Neural cell (in vitro differentiated cells): ENCODE results near the gene KIAA2012. TPM values are rescaled to one million over a fixed set of nuclear protein-coding genes. Genes with fewer than 3 reads are reported as not detected.

Source experiments
- H2AFZ ChIP-seq: fragments of 200-600, 300-800 bp; sonication (generic), shearing (Covaris generic); 2 replicates; pipeline ENCODE4 v1.6.0; 2014; ENCODE audit warnings: low read depth, mild to moderate bottlenecking, antibody characterized with exemption, low read length, moderate library complexity
- H3F3A ChIP-seq: fragments of 200-600 bp; shearing (Covaris generic); 2 replicates; pipeline ENCODE4 v1.6.1; 2016; ENCODE audit warnings: mild to moderate bottlenecking, moderate library complexity, mixed read lengths, antibody characterized with exemption, low read length; ENCODE audit not compliant: insufficient read depth, poor library complexity, severe bottlenecking
- H3K27ac ChIP-seq: fragments of 200-600, 300-800 bp; sonication (generic), shearing (Covaris generic); 2 replicates; pipeline ENCODE4 v1.5.1; 2014; ENCODE audit warnings: mild to moderate bottlenecking, low read length, moderate library complexity
- H3K27me3 ChIP-seq: fragments of 300-800, 200-600 bp; sonication (generic), shearing (Covaris generic); 2 replicates; pipeline ENCODE4 v1.6.0; 2014; ENCODE audit warnings: mild to moderate bottlenecking, low read depth, low read length, moderate library complexity; ENCODE audit not compliant: insufficient read depth
- H3K36me3 ChIP-seq: fragments of 300-800, 200-600 bp; sonication (generic), shearing (Covaris generic); 2 replicates; pipeline ENCODE4 v1.5.1; 2014; ENCODE audit warnings: mild to moderate bottlenecking, antibody characterized with exemption, low read length, moderate library complexity; ENCODE audit not compliant: insufficient read depth
- H3K4me2 ChIP-seq: fragments of 300-800, 200-600 bp; sonication (generic), shearing (Covaris generic); 2 replicates; pipeline ENCODE4 v1.6.0; 2014; ENCODE audit warnings: mild to moderate bottlenecking, low read length
- H3K4me3 ChIP-seq: fragments of 300-800, 200-600 bp; sonication (generic), shearing (Covaris generic); 2 replicates; pipeline ENCODE4 v1.5.1; 2014; ENCODE audit warnings: mild to moderate bottlenecking, low read length, moderate library complexity
- H3K79me2 ChIP-seq: fragments of 200-600 bp; shearing (Covaris generic); replicated peaks from 2 replicates; pipeline ENCODE4 v1.6.0; 2014; ENCODE audit warnings: mild to moderate bottlenecking, low read length, moderate library complexity; ENCODE audit not compliant: insufficient read depth
- H3K9ac ChIP-seq: fragments of 300-800, 200-600 bp; sonication (generic), shearing (Covaris generic); 2 replicates; pipeline ENCODE4 v1.6.1; 2016; ENCODE audit warnings: mild to moderate bottlenecking, low read length, mixed read lengths
- H3K9me2 ChIP-seq: fragments of 200-600 bp; shearing (Covaris generic); 2 replicates; pipeline ENCODE4 v1.6.1; 2016; ENCODE audit warnings: mild to moderate bottlenecking, low read length, mixed read lengths; ENCODE audit not compliant: insufficient read depth
- H3K9me3 ChIP-seq: fragments of 200-600, 300-800 bp; sonication (generic), shearing (Covaris generic); 2 replicates; pipeline ENCODE4 v1.6.1; 2016; ENCODE audit warnings: mild to moderate bottlenecking, mixed run types, low read length, moderate library complexity, mixed read lengths
- H4K20me1 ChIP-seq: fragments of 200-600 bp; shearing (Covaris generic); 2 replicates; pipeline ENCODE4 v1.6.1; 2016; ENCODE audit warnings: mild to moderate bottlenecking, mixed run types; ENCODE audit not compliant: insufficient read depth
- EP300 ChIP-seq: fragments of 450-650 bp; conservative IDR thresholded peaks from 2 replicates; pipeline ENCODE4 v1.6.1; 2014; ENCODE audit warnings: antibody characterized with exemption, mild to moderate bottlenecking, moderate library complexity; ENCODE audit not compliant: poor library complexity, severe bottlenecking
- EZH2 ChIP-seq: fragments of 200-600, 300-800 bp; shearing (Covaris generic), sonication (generic); IDR thresholded peaks from 2 replicates; pipeline ENCODE4 v1.6.1; 2014; ENCODE audit warnings: antibody characterized with exemption, low read length, borderline replicate concordance, mild to moderate bottlenecking; ENCODE audit not compliant: insufficient read depth, poor library complexity, severe bottlenecking
- MXI1 ChIP-seq: fragments of 450-650 bp; conservative IDR thresholded peaks from 2 replicates; pipeline ENCODE4 v1.6.1; 2014; ENCODE audit warnings: antibody characterized with exemption, mild to moderate bottlenecking; ENCODE audit not compliant: poor library complexity, severe bottlenecking
- POLR2AphosphoS5 ChIP-seq: IDR thresholded peaks from 2 replicates; pipeline ENCODE4 v1.6.1; 2012
- RAD21 ChIP-seq: fragments of 450-650 bp; conservative IDR thresholded peaks from 2 replicates; pipeline ENCODE4 v1.6.1; 2014; ENCODE audit warnings: antibody characterized with exemption, mild to moderate bottlenecking, moderate library complexity
- SMC3 ChIP-seq: fragments of 450-650 bp; conservative IDR thresholded peaks from 2 replicates; pipeline ENCODE4 v1.6.1; 2014; ENCODE audit warnings: antibody characterized with exemption, mild to moderate bottlenecking, moderate library complexity; ENCODE audit not compliant: poor library complexity
- TAF1 ChIP-seq: IDR thresholded peaks from 2 replicates; pipeline ENCODE4 v1.6.1; 2012; ENCODE audit warnings: low read depth
- polyA plus RNA-seq: library from polyadenylated mRNA; depleted of rRNA; stranded (reverse); fragments of >200 nt; gene quantifications from 2 replicates; pipeline ENCODE4 v1.2.3, GENCODE V29; 2014
- TF ChIP-seq, protein P1 (sequence below): fragments of 450-650 bp; IDR thresholded peaks from 2 replicates; pipeline ENCODE4 v1.5.1; 2014; ENCODE audit warnings: antibody characterized with exemption, mild to moderate bottlenecking, moderate library complexity; ENCODE audit not compliant: poor library complexity, severe bottlenecking
- TF ChIP-seq, protein P2 (sequence below): IDR thresholded peaks from 2 replicates; pipeline ENCODE4 v1.6.1; 2012; ENCODE audit warnings: borderline replicate concordance

Gene KIAA2012
- polyA plus RNA-seq, 1 donor from 2014 or later: not detected

DNA sequence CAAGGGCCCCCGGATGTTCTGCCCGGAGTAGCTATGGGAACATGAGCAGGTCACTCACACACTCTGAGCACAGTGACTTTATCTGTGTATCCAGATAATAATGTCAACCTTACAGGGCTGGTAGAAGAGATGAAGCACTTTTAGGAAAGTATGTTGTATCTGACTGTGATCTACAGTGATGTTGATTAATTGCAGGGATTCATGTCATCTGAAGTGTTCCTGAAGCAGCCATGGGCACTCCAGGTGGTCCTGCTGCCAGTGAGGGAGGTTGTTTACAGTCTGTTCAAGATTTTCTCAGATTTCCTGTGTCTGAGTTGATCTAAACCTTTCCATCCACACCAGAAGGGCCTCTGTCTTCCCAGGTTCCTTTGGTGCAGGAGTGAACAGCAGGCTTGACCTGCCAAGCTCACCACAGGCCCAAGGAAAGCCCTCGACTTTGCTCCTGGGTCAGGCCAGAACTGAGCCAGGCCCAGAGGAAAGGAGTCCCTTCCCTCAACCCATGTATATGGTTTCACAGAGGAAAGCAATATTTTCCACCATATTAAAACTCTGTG is 28.0 kb downstream of the KIAA2012 start:
- Histone ChIP-seq H3K9ac (no peak overlapping the region), H3K4me3 (no peak overlapping the region), H3K79me2 (no peaks in the 10 kb centered on the region), H3K27ac (no peak overlapping the region), H3K27me3 (no peaks in the 10 kb centered on the region), H3K36me3 (no peaks in the 10 kb centered on the region), H4K20me1 (no peaks in the 10 kb centered on the region), H3K4me2 (no peak overlapping the region), H3K9me3 (no peaks in the 10 kb centered on the region), H2AFZ (no peak overlapping the region), H3F3A (no peaks in the 10 kb centered on the region), H3K9me2 (no peaks in the 10 kb centered on the region)
- TF ChIP-seq, protein P1, sequence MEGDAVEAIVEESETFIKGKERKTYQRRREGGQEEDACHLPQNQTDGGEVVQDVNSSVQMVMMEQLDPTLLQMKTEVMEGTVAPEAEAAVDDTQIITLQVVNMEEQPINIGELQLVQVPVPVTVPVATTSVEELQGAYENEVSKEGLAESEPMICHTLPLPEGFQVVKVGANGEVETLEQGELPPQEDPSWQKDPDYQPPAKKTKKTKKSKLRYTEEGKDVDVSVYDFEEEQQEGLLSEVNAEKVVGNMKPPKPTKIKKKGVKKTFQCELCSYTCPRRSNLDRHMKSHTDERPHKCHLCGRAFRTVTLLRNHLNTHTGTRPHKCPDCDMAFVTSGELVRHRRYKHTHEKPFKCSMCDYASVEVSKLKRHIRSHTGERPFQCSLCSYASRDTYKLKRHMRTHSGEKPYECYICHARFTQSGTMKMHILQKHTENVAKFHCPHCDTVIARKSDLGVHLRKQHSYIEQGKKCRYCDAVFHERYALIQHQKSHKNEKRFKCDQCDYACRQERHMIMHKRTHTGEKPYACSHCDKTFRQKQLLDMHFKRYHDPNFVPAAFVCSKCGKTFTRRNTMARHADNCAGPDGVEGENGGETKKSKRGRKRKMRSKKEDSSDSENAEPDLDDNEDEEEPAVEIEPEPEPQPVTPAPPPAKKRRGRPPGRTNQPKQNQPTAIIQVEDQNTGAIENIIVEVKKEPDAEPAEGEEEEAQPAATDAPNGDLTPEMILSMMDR: no peak
- TF ChIP-seq, protein P2, sequence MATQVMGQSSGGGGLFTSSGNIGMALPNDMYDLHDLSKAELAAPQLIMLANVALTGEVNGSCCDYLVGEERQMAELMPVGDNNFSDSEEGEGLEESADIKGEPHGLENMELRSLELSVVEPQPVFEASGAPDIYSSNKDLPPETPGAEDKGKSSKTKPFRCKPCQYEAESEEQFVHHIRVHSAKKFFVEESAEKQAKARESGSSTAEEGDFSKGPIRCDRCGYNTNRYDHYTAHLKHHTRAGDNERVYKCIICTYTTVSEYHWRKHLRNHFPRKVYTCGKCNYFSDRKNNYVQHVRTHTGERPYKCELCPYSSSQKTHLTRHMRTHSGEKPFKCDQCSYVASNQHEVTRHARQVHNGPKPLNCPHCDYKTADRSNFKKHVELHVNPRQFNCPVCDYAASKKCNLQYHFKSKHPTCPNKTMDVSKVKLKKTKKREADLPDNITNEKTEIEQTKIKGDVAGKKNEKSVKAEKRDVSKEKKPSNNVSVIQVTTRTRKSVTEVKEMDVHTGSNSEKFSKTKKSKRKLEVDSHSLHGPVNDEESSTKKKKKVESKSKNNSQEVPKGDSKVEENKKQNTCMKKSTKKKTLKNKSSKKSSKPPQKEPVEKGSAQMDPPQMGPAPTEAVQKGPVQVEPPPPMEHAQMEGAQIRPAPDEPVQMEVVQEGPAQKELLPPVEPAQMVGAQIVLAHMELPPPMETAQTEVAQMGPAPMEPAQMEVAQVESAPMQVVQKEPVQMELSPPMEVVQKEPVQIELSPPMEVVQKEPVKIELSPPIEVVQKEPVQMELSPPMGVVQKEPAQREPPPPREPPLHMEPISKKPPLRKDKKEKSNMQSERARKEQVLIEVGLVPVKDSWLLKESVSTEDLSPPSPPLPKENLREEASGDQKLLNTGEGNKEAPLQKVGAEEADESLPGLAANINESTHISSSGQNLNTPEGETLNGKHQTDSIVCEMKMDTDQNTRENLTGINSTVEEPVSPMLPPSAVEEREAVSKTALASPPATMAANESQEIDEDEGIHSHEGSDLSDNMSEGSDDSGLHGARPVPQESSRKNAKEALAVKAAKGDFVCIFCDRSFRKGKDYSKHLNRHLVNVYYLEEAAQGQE: no peak
- TF ChIP-seq EP300: no peak
- TF ChIP-seq POLR2AphosphoS5: no peak
- no peak for TF ChIP-seq TAF1
- TF ChIP-seq MXI1: no peak
- TF ChIP-seq SMC3: no peak
- no peak for TF ChIP-seq RAD21
- TF ChIP-seq EZH2: no peak

DNA sequence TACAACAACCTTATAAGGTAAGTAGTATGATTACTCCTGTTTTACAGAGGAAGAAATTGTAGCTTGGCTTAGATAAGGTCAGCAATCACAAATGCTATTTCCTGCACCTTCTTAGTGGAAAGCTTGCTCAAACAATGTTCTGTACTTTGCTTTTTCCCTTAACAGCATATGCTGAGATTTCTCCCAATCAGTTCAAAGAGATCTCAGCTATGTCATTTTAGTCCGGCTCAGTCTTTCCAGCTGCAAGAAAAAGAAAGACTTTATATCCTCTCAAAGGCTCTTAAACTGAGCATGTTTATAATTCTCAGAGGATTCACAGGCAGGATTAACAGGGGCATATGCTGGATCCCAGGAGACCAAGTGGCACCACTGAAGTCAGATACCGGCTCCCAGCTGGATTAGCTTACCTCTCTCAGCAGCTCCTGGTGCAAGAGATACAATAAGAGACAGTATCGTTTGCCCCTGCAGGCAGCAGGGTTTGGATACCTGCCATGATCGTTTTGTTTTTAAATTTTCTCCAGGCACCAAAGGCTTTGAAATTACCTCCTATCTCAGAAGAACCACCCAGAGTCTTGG is 29.5 kb downstream of the KIAA2012 start:
- Histone ChIP-seq H4K20me1 (no peaks in the 10 kb centered on the region), H3K9me2 (no peaks in the 10 kb centered on the region), H3K4me2 (no peak overlapping the region), H3K27me3 (no peaks in the 10 kb centered on the region), H2AFZ (no peak overlapping the region), H3K36me3 (no peaks in the 10 kb centered on the region), H3K9me3 (no peaks in the 10 kb centered on the region), H3K27ac (no peak overlapping the region), H3K9ac (no peak overlapping the region), H3K79me2 (no peaks in the 10 kb centered on the region), H3K4me3 (no peak overlapping the region), H3F3A (no peaks in the 10 kb centered on the region)
- TF ChIP-seq, protein P1: no peak
- TF ChIP-seq TAF1 (no peak), POLR2AphosphoS5 (no peak), SMC3 (no peak), RAD21 (no peak), EZH2 (no peak), EP300 (no peak), MXI1 (no peak)
- TF ChIP-seq, protein P2: no peak
